Bronchial epithelial cell (primary cell): ENCODE measurements around the gene RSPH1. TPM values are rescaled to one million over a fixed set of nuclear protein-coding genes. Genes with fewer than 3 reads are reported as not detected.

Experiments used
- total RNA-seq: library from RNA; depleted of rRNA; stranded (reverse); fragments of >200 nt; gene quantifications from 2 replicates; pipeline ENCODE4 v1.2.1, GENCODE V29; 2014

Gene RSPH1
- total RNA-seq, 1 donor from 2014 or later: under 0.01 TPM

Other genes starting within 250 kb of the RSPH1 start
- 0.26 and 0.64 TPM in 2 replicates for gene TFF3, start 180.8 kb downstream of the RSPH1 start, total RNA-seq
- gene TFF2, start 145.2 kb downstream of the RSPH1 start, total RNA-seq: not detected in 2 replicates
- gene TFF1, start 129.7 kb downstream of the RSPH1 start, total RNA-seq: not detected in 2 replicates
- under 0.01 TPM in 1 of 2 replicates, not detected in the other for gene TMPRSS3, start 100.2 kb downstream of the RSPH1 start, total RNA-seq
- gene UBASH3A, start 92.3 kb downstream of the RSPH1 start, total RNA-seq: not detected in 2 replicates
- gene SLC37A1, start 17.6 kb upstream of the RSPH1 start, total RNA-seq: 7.1 and 15.1 TPM in 2 replicates
- gene PDE9A, start 157.4 kb upstream of the RSPH1 start, total RNA-seq: 1.6 and 1.9 TPM in 2 replicates